B cell (primary cell): ENCODE measurements around the gene TIAM2. TPM values are rescaled to one million over a fixed set of nuclear protein-coding genes. Genes with fewer than 3 reads are reported as not detected.

ENCODE experiments used
- ATAC-seq: fragments of 200-7000 bp; cut with Tn5 transposase; one replicate; pipeline ENCODE4 v1.10.0; 2021; ENCODE audit warnings: low read depth, mild to moderate bottlenecking, moderate number of reproducible peaks, moderate library complexity
- CTCF ChIA-PET: fragments of 350-600 bp; sonication (Branson Sonifier 250); formaldehyde crosslinking; loops from one replicate; lab custom pipeline; 2021; ENCODE audit warnings: antibody characterized with exemption, inconsistent platforms; lab: Charles Lee
- POLR2A ChIA-PET: fragments of 350-600 bp; sonication (Branson Sonifier 250); formaldehyde crosslinking; loops from one replicate; lab custom pipeline; 2021; ENCODE audit warnings: antibody characterized with exemption; lab: Charles Lee
- DNase-seq: peaks from one replicate; pipeline ENCODE4 v3.0.0; 2013
- H2AFZ ChIP-seq: 2 replicates; pipeline ENCODE4 v1.6.1; 2012; ENCODE audit warnings: mild to moderate bottlenecking, low read depth, low read length; ENCODE audit not compliant: insufficient read depth, poor library complexity, severe bottlenecking
- H3K27ac ChIP-seq, 2 donors: 1 replicate in 1 of 2; 2 replicates in 1 of 2; pipeline ENCODE4 v1.5.1; 2012 to 2013; ENCODE audit warnings: low read length in 2 of 2, mild to moderate bottlenecking in 2 of 2, moderate library complexity in 1 of 2
- H3K27me3 ChIP-seq, 4 experiments: fragments of 200-600 bp in 1 of 4; sonication (generic) in 1 of 4; replicated peaks in 1 of 4; 1 replicate in 2 of 4; 2 replicates in 2 of 4; pipeline versions ENCODE4 v1.6.1 to v1.7.0; 2013 to 2016; ENCODE audit warnings: low read length in 3 of 4, mild to moderate bottlenecking in 2 of 4, mixed read lengths in 1 of 4, moderate library complexity in 1 of 4; ENCODE audit not compliant: insufficient read depth in 4 of 4, control insufficient read depth in 3 of 4; ENCODE audit errors: control extremely low read depth in 1 of 4
- H3K36me3 ChIP-seq, 2 experiments: replicated peaks in 1 of 2; 1 replicate in 1 of 2; 2 replicates in 1 of 2; pipeline versions ENCODE4 v1.6.1 to v1.7.1; 2013; ENCODE audit warnings: low read length in 1 of 2; ENCODE audit not compliant: insufficient read depth in 2 of 2, control insufficient read depth in 1 of 2; ENCODE audit errors: control extremely low read depth in 1 of 2, extremely low read depth in 1 of 2
- H3K4me1 ChIP-seq, 2 donors: fragments of 200-600 bp in 1 of 2; sonication (generic) in 1 of 2; 1 replicate in 1 of 2; 2 replicates in 1 of 2; pipeline versions ENCODE4 v1.5.1 to v1.6.1; 2013 to 2017; ENCODE audit warnings: low read length in 2 of 2; ENCODE audit not compliant: control insufficient read depth in 2 of 2, insufficient read depth in 2 of 2
- H3K4me2 ChIP-seq: replicated peaks from 2 replicates; pipeline ENCODE3; 2012; ENCODE audit warnings: mild to moderate bottlenecking, low read depth, low read length; ENCODE audit not compliant: poor library complexity, severe bottlenecking
- H3K4me3 ChIP-seq, 5 experiments: fragments of 200-600 bp in 1 of 5; sonication (generic) in 1 of 5; 1 replicate in 3 of 5; 2 replicates in 2 of 5; pipeline versions ENCODE4 v1.5.1 to v1.7.0; 2011 to 2016; ENCODE audit warnings: low read length in 4 of 5, mild to moderate bottlenecking in 4 of 5, low read depth in 2 of 5, control low read depth in 1 of 5, moderate library complexity in 1 of 5; ENCODE audit not compliant: insufficient read depth in 1 of 5; ENCODE audit errors: control extremely low read depth in 1 of 5, extremely low read depth in 1 of 5
- H3K79me2 ChIP-seq: fragments of 200-600 bp; sonication (generic); one replicate; pipeline ENCODE4 v1.6.0; 2016; ENCODE audit warnings: low read length; ENCODE audit not compliant: control insufficient read depth, insufficient read depth
- H3K9ac ChIP-seq: fragments of 200-600 bp; sonication (generic); 2 replicates; pipeline ENCODE4 v1.6.1; 2017; ENCODE audit warnings: mild to moderate bottlenecking, low read length, moderate library complexity
- H3K9me3 ChIP-seq, 3 donors: one replicate each; pipeline versions ENCODE4 v1.6.1 to v1.7.1; 2013; ENCODE audit warnings: low read length in 2 of 3; ENCODE audit not compliant: control insufficient read depth in 2 of 3, insufficient read depth in 1 of 3; ENCODE audit errors: control extremely low read depth in 1 of 3
- H4K20me1 ChIP-seq: 2 replicates; pipeline ENCODE4 v1.6.0; 2012; ENCODE audit warnings: mild to moderate bottlenecking, low read length; ENCODE audit not compliant: insufficient read depth, control insufficient read depth, poor library complexity, severe bottlenecking
- H3K27ac Mint-ChIP-seq: one replicate; pipeline ENCODE4 v1.8.0; 2021; ENCODE audit warnings: mixed read lengths
- H3K27me3 Mint-ChIP-seq: one replicate; pipeline ENCODE4 v1.8.0; 2021; ENCODE audit warnings: mixed read lengths
- H3K4me1 Mint-ChIP-seq: one replicate; pipeline ENCODE4 v1.8.0; 2021; ENCODE audit warnings: mixed read lengths
- H3K4me3 Mint-ChIP-seq: one replicate; pipeline ENCODE4 v1.8.0; 2021; ENCODE audit warnings: mixed read lengths
- H3K9me3 Mint-ChIP-seq: one replicate; pipeline ENCODE4 v1.8.0; 2022; ENCODE audit warnings: mixed read lengths; ENCODE audit not compliant: insufficient read depth
- EZH2 ChIP-seq: IDR thresholded peaks from 2 replicates; pipeline ENCODE4 v1.6.1; 2012; ENCODE audit warnings: borderline replicate concordance, low read depth, mild to moderate bottlenecking, moderate library complexity, low read length; ENCODE audit not compliant: insufficient read depth, poor library complexity, severe bottlenecking
- whole genome bisulfite sequencing: methylation state at CpG from one replicate; pipeline ENCODE4 v1.1.5; 2013; ENCODE audit warnings: missing lambda C conversion rate; ENCODE audit not compliant: insufficient coverage; 5-methylcytosine and 5-hydroxymethylcytosine counted together
- intact Hi-C: fragments of 100-400 bp; cut with micrococcal nuclease; formaldehyde crosslinking; loops from one replicate; pipeline ENCODE4 v1.10.0; 2022
- polyA plus RNA-seq: library from polyadenylated mRNA; depleted of rRNA; stranded (reverse); fragments of >200 nt; gene quantifications from 2 replicates; pipeline ENCODE4 v1.2.3, GENCODE V29; 2012
- total RNA-seq, 2 donors: library from RNA; stranded (reverse); fragments of 120-200 nt in 1 of 2; gene quantifications; 1 replicate in 1 of 2; 2 replicates in 1 of 2; pipeline versions ENCODE4 v1.2.3 to v1.2.4, GENCODE V29; 2013 to 2022
- TF ChIP-seq, protein P1 (sequence below): fragments of 200-600 bp; IDR thresholded peaks from one replicate; pipeline ENCODE4 v1.8.0; 2022; ENCODE audit warnings: antibody characterized with exemption, mild to moderate bottlenecking

The TIAM2 gene
- total and polyA plus RNA-seq, 2 donors (not counting 1 experiment from before 2014, with no cell fraction given), result 13.1 to 18.8 TPM

- Mint-ChIP-seq H3K4me1 (no peaks in the 10 kb centered on the region), H3K9me3 (no peaks in the 10 kb centered on the region), H3K4me3 (no peak overlapping the region), H3K27me3 (no peaks in the 10 kb centered on the region), H3K27ac (no peak overlapping the region)
- no peak for DNase-seq
- Histone ChIP-seq H3K9me3 (no peaks in the 10 kb centered on the region), H3K4me1 (no peaks in the 10 kb centered on the region), H3K27me3 (no peaks in the 10 kb centered on the region), H4K20me1 (no peaks in the 10 kb centered on the region), H3K9ac (no peak overlapping the region), H3K4me2 (no peak overlapping the region), H3K27ac (no peak overlapping the region), H3K79me2 (no peaks in the 10 kb centered on the region), H3K36me3 (peaks cover 9 to 45% of the 10 kb centered on the region in 2 experiments), H2AFZ (no peak overlapping the region), H3K4me3 (no peak overlapping the region)
- intact Hi-C loops, result no loop called here
- no CpG with 5 or more reads among the region's 4 CpGs for WGBS
- TF ChIP-seq, protein P1, sequence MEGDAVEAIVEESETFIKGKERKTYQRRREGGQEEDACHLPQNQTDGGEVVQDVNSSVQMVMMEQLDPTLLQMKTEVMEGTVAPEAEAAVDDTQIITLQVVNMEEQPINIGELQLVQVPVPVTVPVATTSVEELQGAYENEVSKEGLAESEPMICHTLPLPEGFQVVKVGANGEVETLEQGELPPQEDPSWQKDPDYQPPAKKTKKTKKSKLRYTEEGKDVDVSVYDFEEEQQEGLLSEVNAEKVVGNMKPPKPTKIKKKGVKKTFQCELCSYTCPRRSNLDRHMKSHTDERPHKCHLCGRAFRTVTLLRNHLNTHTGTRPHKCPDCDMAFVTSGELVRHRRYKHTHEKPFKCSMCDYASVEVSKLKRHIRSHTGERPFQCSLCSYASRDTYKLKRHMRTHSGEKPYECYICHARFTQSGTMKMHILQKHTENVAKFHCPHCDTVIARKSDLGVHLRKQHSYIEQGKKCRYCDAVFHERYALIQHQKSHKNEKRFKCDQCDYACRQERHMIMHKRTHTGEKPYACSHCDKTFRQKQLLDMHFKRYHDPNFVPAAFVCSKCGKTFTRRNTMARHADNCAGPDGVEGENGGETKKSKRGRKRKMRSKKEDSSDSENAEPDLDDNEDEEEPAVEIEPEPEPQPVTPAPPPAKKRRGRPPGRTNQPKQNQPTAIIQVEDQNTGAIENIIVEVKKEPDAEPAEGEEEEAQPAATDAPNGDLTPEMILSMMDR, result no peak
- no peak for TF ChIP-seq EZH2
- POLR2A ChIA-PET, result no interaction called here
- no peak for ATAC-seq
- CTCF ChIA-PET, result no interaction called here
These were observed 289.7 kb downstream of the TIAM2 start for GRCh38 chr6:155284775-155285174.

GRCh38 chr6:155287762-155288161 is 292.6 kb downstream of the TIAM2 start:
- no CpG with 5 or more reads among the region's 2 CpGs for WGBS
- H3K27ac Mint-ChIP-seq, result no peak overlapping the region
- Histone ChIP-seq H3K4me3 (no peak overlapping the region), H2AFZ (no peak overlapping the region), H3K9ac (no peak overlapping the region), H3K4me1 (no peaks in the 10 kb centered on the region), H3K9me3 (no peaks in the 10 kb centered on the region), H4K20me1 (no peaks in the 10 kb centered on the region), H3K4me2 (no peak overlapping the region), H3K27ac (no peak overlapping the region), H3K27me3 (no peaks in the 10 kb centered on the region), H3K79me2 (no peaks in the 10 kb centered on the region), H3K36me3 (peaks cover 7 to 47% of the 10 kb centered on the region in 2 experiments)
- TF ChIP-seq, protein P1, result no peak
- no peak for TF ChIP-seq EZH2
- H3K4me1 Mint-ChIP-seq, result no peaks in the 10 kb centered on the region
- intact Hi-C loops, result no loop called here
- H3K27me3 Mint-ChIP-seq, result no peaks in the 10 kb centered on the region
- H3K4me3 Mint-ChIP-seq, result no peak overlapping the region
- ATAC-seq (no peak), DNase-seq (no peak)
- H3K9me3 Mint-ChIP-seq, result no peaks in the 10 kb centered on the region
- ChIA-PET CTCF (interaction anchor here (0.6 to 1.2 kb wide), 3 partner anchors 10 to 26 kb away, joined by 3 to 4 read pairs (median 3); no protein-coding TSS in a partner anchor), POLR2A (no interaction called here)
